SK-N-SH (cell line): ENCODE measurements around the gene ZNF580.

Experiments used
- CTCF ChIP-seq: fragments of 200-600 bp; sonication (generic); IDR thresholded peaks from 2 replicates; pipeline ENCODE4 v1.6.1; 2017; ENCODE audit warnings: antibody characterized with exemption, mild to moderate bottlenecking, moderate library complexity
- FOXM1 ChIP-seq: IDR thresholded peaks from 2 replicates; pipeline ENCODE4 v1.4.0; 2012; ENCODE audit warnings: low read depth, mild to moderate bottlenecking

- no peak for TF ChIP-seq FOXM1
- TF ChIP-seq CTCF = no peak
Measured at GRCh38 chr19:55594996-55595545, 45.7 kb upstream of the ZNF580 start.
